Suprapubic skin (tissue), 3 donors: ENCODE measurements around the gene SECISBP2L.
A peak's percentile ranks its signal among the peaks of the same experiment; 100 is the strongest.

Source experiments
- CTCF ChIP-seq, 2 donors: fragments of 200-600 bp in 1 of 2; fragments of 450-650 bp in 1 of 2; sonication (generic) in 1 of 2; IDR thresholded peaks; one replicate each; pipeline ENCODE4 v1.5.1; 2016 to 2019; ENCODE audit warnings: antibody characterized with exemption in 2 of 2, mild to moderate bottlenecking in 1 of 2, moderate library complexity in 1 of 2
- EP300 ChIP-seq: sonication (generic); formaldehyde crosslinking; IDR thresholded peaks from one replicate; pipeline ENCODE4 v1.6.1; 2017; ENCODE audit warnings: antibody characterized with exemption
- POLR2A ChIP-seq, 2 donors: fragments of 450-650 bp; IDR thresholded peaks; one replicate each; pipeline ENCODE4 v1.6.1; 2017; ENCODE audit warnings: antibody characterized with exemption in 2 of 2, mild to moderate bottlenecking in 2 of 2, moderate library complexity in 2 of 2

GRCh38 chr15:48963524-48964113 lies 82.6 kb downstream of the SECISBP2L start, which contains the start of gene SHC4:
- no peak for TF ChIP-seq EP300
- TF ChIP-seq CTCF (IDR thresholded peaks at IDR 0.05) = peak in 1 of 2 donors; percentile 9
- no peak for TF ChIP-seq POLR2A (IDR thresholded peaks at IDR 0.05)
